A549 (cell line): ENCODE results near the gene MAN2B2. TPM values are rescaled to one million over a fixed set of nuclear protein-coding genes. Genes with fewer than 3 reads are reported as not detected.

ENCODE experiments used
- ATAC-seq, 2 experiments: fragments of 200-7000 bp in 1 of 2; fragments of >200 bp in 1 of 2; cut with Nextera tagmentation in 1 of 2; cut with Tn5 transposase in 1 of 2; 3 replicates each; pipeline versions ENCODE4 v1.8.0 to v1.9.1; 2018 to 2020; ENCODE audit warnings: mild to moderate bottlenecking in 1 of 2, moderate library complexity in 1 of 2
- CTCF ChIA-PET: fragments of 300-600 bp; sonication (Branson Sonifier 250); formaldehyde crosslinking; extraction: SDS; loops from one replicate; lab custom pipeline; 2021; ENCODE audit warnings: antibody characterized with exemption, inconsistent platforms; lab: Yijun Ruan, JAX
- POLR2A ChIA-PET: fragments of 350-600 bp; formaldehyde crosslinking; extraction: SDS; loops from one replicate; lab custom pipeline; 2021; ENCODE audit warnings: antibody characterized with exemption, inconsistent platforms; lab: Yijun Ruan, JAX
- DNase-seq, 2 experiments: peaks; one replicate each; pipeline versions ENCODE4 v3.0.0 to v3.0.0-alpha.2; 2011 to 2016; ENCODE audit warnings: low read depth in 1 of 2, low spot score in 1 of 2
- FAIRE-seq: peaks from 2 replicates; lab custom pipeline; 2011; peaks lifted over from hg19 to GRCh38; lab: Jason Lieb, UNC
- H3K27ac ChIP-seq, 2 experiments: fragments of >200 bp; sonication (Bioruptor Twin); formaldehyde crosslinking; 3 replicates each; pipeline ENCODE4 v1.5.1; 2016 to 2017
- H3K4me1 ChIP-seq: fragments of >200 bp; sonication (Bioruptor Twin); formaldehyde crosslinking; 3 replicates; pipeline ENCODE4 v1.6.1; 2016
- H3K4me2 ChIP-seq: fragments of >200 bp; sonication (Bioruptor Twin); formaldehyde crosslinking; 3 replicates; pipeline ENCODE4 v1.6.1; 2016
- H3K4me3 ChIP-seq: fragments of >200 bp; sonication (Bioruptor Twin); formaldehyde crosslinking; 3 replicates; pipeline ENCODE4 v1.5.1; 2016
- H3K9me3 ChIP-seq: fragments of >200 bp; sonication (Bioruptor Twin); formaldehyde crosslinking; 3 replicates; pipeline ENCODE4 v1.6.1; 2016
- ATOH8 ChIP-seq: fragments of 250-450 bp; sonication (Bioruptor Pico); IDR thresholded peaks from 2 replicates; pipeline ENCODE4 v1.5.0; 2020; ENCODE audit warnings: low read depth, mild to moderate bottlenecking, moderate library complexity
- BCL3 ChIP-seq: fragments of >200 bp; sonication (Bioruptor Twin); formaldehyde crosslinking; IDR thresholded peaks from 3 replicates; pipeline ENCODE4 v1.6.1; 2016
- BHLHE40 ChIP-seq: IDR thresholded peaks from 2 replicates; pipeline ENCODE4 v1.6.1; 2012; ENCODE audit warnings: low read depth, low read length, inconsistent platforms
- CTCF ChIP-seq: fragments of >200 bp; sonication (Bioruptor Twin); formaldehyde crosslinking; IDR thresholded peaks from 3 replicates; pipeline ENCODE4 v1.5.1; 2016
- EHMT2 ChIP-seq: fragments of 200-600 bp; sonication (generic); IDR thresholded peaks from 2 replicates; pipeline ENCODE4 v1.6.1; 2016; ENCODE audit warnings: antibody characterized with exemption, low read depth, mild to moderate bottlenecking, moderate library complexity
- ELK1 ChIP-seq: fragments of 150-350 bp; IDR thresholded peaks from 2 replicates; pipeline ENCODE4 v1.6.1; 2014; ENCODE audit warnings: low read depth, mild to moderate bottlenecking, low read length
- EP300 ChIP-seq, 2 experiments: fragments of >200 bp; sonication (Bioruptor Twin); formaldehyde crosslinking; IDR thresholded peaks; 2 replicates in 1 of 2; 3 replicates in 1 of 2; pipeline ENCODE4 v1.6.1; 2016 to 2017
- FOXS1 ChIP-seq: fragments of 250-450 bp; sonication (Bioruptor Pico); IDR thresholded peaks from 2 replicates; pipeline ENCODE4 v1.5.0; 2020; ENCODE audit warnings: mild to moderate bottlenecking, moderate library complexity
- HMGXB4 ChIP-seq: fragments of 250-450 bp; sonication (Bioruptor Pico); IDR thresholded peaks from 2 replicates; pipeline ENCODE4 v1.5.0; 2021; ENCODE audit warnings: mild to moderate bottlenecking, moderate library complexity, borderline replicate concordance
- HOXA7 ChIP-seq: fragments of 250-450 bp; sonication (Bioruptor Pico); IDR thresholded peaks from 2 replicates; pipeline ENCODE4 v1.5.0; 2020; ENCODE audit warnings: mild to moderate bottlenecking, moderate library complexity
- JUN ChIP-seq, 2 experiments: fragments of >200 bp; sonication (Bioruptor Twin); formaldehyde crosslinking; IDR thresholded peaks; 2 replicates in 1 of 2; 3 replicates in 1 of 2; pipeline ENCODE4 v1.6.1; 2016 to 2017
- JUNB ChIP-seq: fragments of >200 bp; sonication (Bioruptor Twin); formaldehyde crosslinking; IDR thresholded peaks from 2 replicates; pipeline ENCODE4 v1.6.1; 2016
- NFE2L2 ChIP-seq: fragments of 150-350 bp; conservative IDR thresholded peaks from 2 replicates; pipeline ENCODE4 v1.6.1; 2014; ENCODE audit warnings: low read length
- NPAS2 ChIP-seq: fragments of 250-450 bp; sonication (Bioruptor Pico); IDR thresholded peaks from 2 replicates; pipeline ENCODE4 v1.8.0; 2022; ENCODE audit warnings: mild to moderate bottlenecking, moderate library complexity, borderline replicate concordance
- NR3C1 ChIP-seq: fragments of >200 bp; sonication (Bioruptor Twin); formaldehyde crosslinking; IDR thresholded peaks from 3 replicates; pipeline ENCODE4 v1.6.1; 2017
- PBX3 ChIP-seq: IDR thresholded peaks from 2 replicates; pipeline ENCODE4 v1.6.1; 2012
- POLR2AphosphoS2 ChIP-seq: conservative IDR thresholded peaks from 2 replicates; pipeline ENCODE4 v1.6.1; 2012; ENCODE audit warnings: low read length, improper control_type of control experiment, inconsistent platforms
- RAD21 ChIP-seq, 2 experiments: fragments of >200 bp in 1 of 2; sonication (Bioruptor Twin) in 1 of 2; formaldehyde crosslinking in 1 of 2; IDR thresholded peaks in 1 of 2; conservative IDR thresholded peaks in 1 of 2; 2 replicates in 1 of 2; 3 replicates in 1 of 2; pipeline ENCODE4 v1.6.1; 2012 to 2018; ENCODE audit warnings: inconsistent platforms in 1 of 2
- RCOR1 ChIP-seq: fragments of 150-350 bp; IDR thresholded peaks from 2 replicates; pipeline ENCODE4 v1.6.1; 2014; ENCODE audit warnings: antibody characterized with exemption, low read length, low read depth
- REST ChIP-seq: fragments of 200-600 bp; sonication (generic); IDR thresholded peaks from 2 replicates; pipeline ENCODE4 v1.6.1; 2016; ENCODE audit warnings: antibody characterized with exemption, mild to moderate bottlenecking, moderate library complexity
- RNF2 ChIP-seq: fragments of 200-600 bp; sonication (generic); IDR thresholded peaks from 2 replicates; pipeline ENCODE4 v1.6.1; 2016; ENCODE audit warnings: low read depth, mild to moderate bottlenecking, antibody characterized with exemption, moderate library complexity, borderline replicate concordance
- USF2 ChIP-seq: fragments of 450-650 bp; IDR thresholded peaks from 2 replicates; pipeline ENCODE4 v1.6.1; 2014; ENCODE audit warnings: antibody characterized with exemption
- ZSCAN20 ChIP-seq: fragments of 250-450 bp; sonication (Bioruptor Pico); IDR thresholded peaks from 2 replicates; pipeline ENCODE4 v1.8.0; 2022; ENCODE audit warnings: mild to moderate bottlenecking, moderate library complexity
- WGBS: methylation state at CpG from one replicate; pipeline ENCODE4 v1.1.6; 2017; ENCODE audit errors: missing lambda C conversion rate; 5-methylcytosine and 5-hydroxymethylcytosine counted together
- polyA plus RNA-seq, 4 experiments: library from polyadenylated mRNA; depleted of rRNA in 3 of 4; stranded (reverse); fragments of >200 nt; fragmentation: RNase III in 1 of 4; extraction: RNeasy Plus Mini Kit Qiagen cat#74134 plus additional on column Dnase treatment in 1 of 4; gene quantifications; 2 replicates in 3 of 4; 3 replicates in 1 of 4; pipeline ENCODE4 v1.2.3, GENCODE V29; 2011 to 2017

The MAN2B2 gene
- polyA plus RNA-seq, 2 of the 4 experiments (the other 2 are of a cell fraction): 6.3 to 8.4 TPM

GRCh38 chr4:6618386-6619115 lies 43.6 kb downstream of the MAN2B2 start:
- ATAC-seq (no peak), DNase-seq (no peak), FAIRE-seq (no peak)
- WGBS: 87% methylated on average over 19 of the region's 19 CpGs
- no peaks in the 10 kb centered on the region for H3K9me3 ChIP-seq
- no peaks in the 10 kb centered on the region for H3K4me1 ChIP-seq
- TF ChIP-seq EHMT2 (no peak), RAD21 (conservative IDR thresholded peaks at IDR 0.05 in 1 of 2, IDR thresholded peaks at IDR 0.05 in 1 of 2) (no peak), BCL3 (no peak), RNF2 (no peak), CTCF (no peak), HOXA7 (CRISPR knock-in tag) (no peak), HMGXB4 (CRISPR knock-in tag) (no peak), NR3C1 (no peak), NFE2L2 (no peak), ATOH8 (CRISPR knock-in tag) (no peak), RCOR1 (no peak), JUNB (no peak), PBX3 (no peak), ZSCAN20 (CRISPR knock-in tag) (no peak), FOXS1 (CRISPR knock-in tag) (no peak)
- H3K27ac ChIP-seq: no peak overlapping the region
- ChIA-PET CTCF (no interaction called here), POLR2A (no interaction called here)
- H3K4me3 ChIP-seq: no peak overlapping the region
- H3K4me2 ChIP-seq: no peak overlapping the region

- POLR2A ChIA-PET: no interaction called here
- Histone ChIP-seq H3K4me3 (no peak overlapping the region), H3K27ac (no peak overlapping the region), H3K9me3 (no peaks in the 10 kb centered on the region), H3K4me2 (no peak overlapping the region), H3K4me1 (no peaks in the 10 kb centered on the region)
- CTCF ChIA-PET: no interaction called here
- FAIRE-seq (no peak), DNase-seq (no peak), ATAC-seq (no peak)
- 98% methylated on average over 11 of the region's 13 CpGs for WGBS
- TF ChIP-seq EHMT2: no peak
- TF ChIP-seq ELK1: no peak
- TF ChIP-seq BHLHE40: no peak
- TF ChIP-seq NFE2L2: no peak
- TF ChIP-seq POLR2AphosphoS2: no peak
- no peak for TF ChIP-seq NPAS2 (CRISPR knock-in tag)
- no peak for TF ChIP-seq JUN (IDR thresholded peaks at IDR 0.05)
- no peak for TF ChIP-seq USF2
- TF ChIP-seq REST: no peak
- no peak for TF ChIP-seq EP300 (IDR thresholded peaks at IDR 0.05)
These were observed 44.1 kb downstream of the MAN2B2 start for GRCh38 chr4:6619116-6619465.
